Erythroblast (primary cell): Measurements from ENCODE around the gene SIRT6.

Experiments
- GATA1 ChIP-seq: IDR thresholded peaks from 2 replicates; pipeline ENCODE4 v1.6.1; 2011; ENCODE audit warnings: low read depth, mild to moderate bottlenecking, control low read depth, low read length, moderate library complexity
- POLR2A ChIP-seq: IDR thresholded peaks from 2 replicates; pipeline ENCODE4 v1.6.1; 2011; ENCODE audit warnings: mild to moderate bottlenecking, low read length

DNA sequence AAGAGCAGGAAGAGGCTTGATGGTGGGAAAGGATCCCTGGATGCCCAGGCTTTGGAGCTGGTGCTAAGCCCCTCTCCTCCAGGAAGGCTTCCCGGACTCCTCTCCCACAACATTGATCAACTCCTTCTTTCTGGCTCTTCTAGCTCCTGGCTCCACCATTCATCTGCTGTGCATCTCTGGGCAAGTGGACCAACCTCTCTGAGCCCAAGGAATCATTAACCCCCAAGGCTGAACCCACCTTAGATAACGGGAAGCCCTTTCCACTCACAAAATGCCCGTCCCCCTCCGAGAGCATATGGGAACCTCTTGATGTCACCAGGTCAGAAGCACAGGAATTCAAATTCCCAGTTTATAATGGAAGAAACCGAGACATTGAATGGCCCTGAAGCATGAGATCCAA is 5.2 kb downstream of the SIRT6 start:
- TF ChIP-seq POLR2A: no peak
- no peak for TF ChIP-seq GATA1
